Epithelial cell of proximal tubule (primary cell): ENCODE results near the gene TLR3. TPM values are rescaled to one million over a fixed set of nuclear protein-coding genes. Genes with fewer than 3 reads are reported as not detected.

Experiments
- DNase-seq: peaks from one replicate; pipeline ENCODE4 v3.0.0-alpha.2; 2011; ENCODE audit warnings: low read depth
- H3K4me3 ChIP-seq: 2 replicates; pipeline ENCODE4 v1.5.1; 2011; ENCODE audit warnings: low read depth, mild to moderate bottlenecking, low read length
- CTCF ChIP-seq: conservative IDR thresholded peaks from 2 replicates; pipeline ENCODE4 v1.5.1; 2012; ENCODE audit warnings: low read depth, mild to moderate bottlenecking, low read length
- total RNA-seq: library from RNA; depleted of rRNA; stranded (reverse); fragments of >200 nt; gene quantifications from 2 replicates; pipeline ENCODE4 v1.2.3, GENCODE V29; 2015

TLR3 gene
- total RNA-seq, 1 donor from 2014 or later, result 4.7 TPM

DNA sequence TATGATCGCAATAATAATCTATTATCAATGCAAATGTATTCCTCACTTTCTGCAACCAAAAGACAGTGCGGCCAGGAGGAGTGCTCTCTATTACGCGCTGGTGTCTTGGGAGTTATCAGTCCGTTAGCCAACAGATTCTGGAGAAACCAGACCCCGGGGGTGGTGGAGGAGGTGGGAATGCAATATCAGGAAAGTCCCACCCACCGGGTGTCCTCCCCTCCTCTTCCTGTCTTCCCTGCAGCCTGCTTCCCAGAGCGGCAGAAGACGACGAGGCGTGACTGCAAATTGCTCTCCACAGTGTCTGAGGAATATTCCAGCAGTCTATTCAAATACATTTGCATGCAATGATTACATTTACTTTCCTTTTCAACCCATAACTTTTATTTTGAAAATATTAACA, 17.9 kb upstream of the TLR3 start:
- no peak for DNase-seq
- no peak for TF ChIP-seq CTCF

DNA sequence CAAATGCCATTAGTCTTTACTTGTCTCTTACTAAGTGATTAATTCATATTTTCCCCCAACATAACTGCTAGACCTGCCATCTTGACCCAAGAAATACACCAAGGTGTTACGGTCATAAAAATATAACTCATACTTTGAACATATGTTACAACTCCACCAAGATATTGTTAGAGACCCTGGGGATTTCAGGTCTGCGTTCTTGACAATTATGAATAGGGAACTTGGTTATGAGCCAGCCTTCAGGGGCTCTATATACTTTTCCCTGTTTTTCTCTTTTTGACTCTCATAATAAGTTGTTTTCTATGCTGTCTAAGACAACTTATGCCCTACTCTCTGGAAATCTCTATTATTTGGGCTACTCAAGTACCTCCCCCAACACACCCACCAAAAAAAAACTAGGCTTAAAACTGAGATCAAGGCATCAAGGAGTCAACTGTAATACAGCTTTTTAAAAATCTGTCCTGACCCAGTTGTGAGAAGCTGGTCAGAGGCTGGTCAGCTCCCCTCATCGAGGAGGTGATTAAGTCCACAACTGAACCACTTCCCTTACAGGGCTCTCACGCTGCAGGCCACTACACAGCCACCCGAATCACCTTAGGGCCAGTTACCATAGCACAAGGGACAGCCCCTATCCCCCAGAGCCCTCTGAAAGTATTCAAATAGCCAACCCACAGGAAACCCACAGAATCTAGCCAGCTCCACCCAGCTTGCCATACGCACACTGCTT, 10.5 kb upstream of the TLR3 start:
- no peak for TF ChIP-seq CTCF
- H3K4me3 ChIP-seq, result no peak overlapping the region
- DNase-seq, result no peak

More for the DNA sequence above, 17.9 kb upstream of the TLR3 start:
- no peak overlapping the region for H3K4me3 ChIP-seq

- no peak for TF ChIP-seq CTCF
- DNase-seq, result no peak
- no peak overlapping the region for H3K4me3 ChIP-seq
These were observed 10.0 kb upstream of the TLR3 start for GRCh38 chr4:186058980-186059316.

GRCh38 chr4:186061921-186062320, 7.0 kb upstream of the TLR3 start:
- TF ChIP-seq CTCF, result no peak
- no peak overlapping the region for H3K4me3 ChIP-seq
- DNase-seq, result no peak

- peak; percentile 85 for TF ChIP-seq CTCF
These were observed 1.1 kb upstream of the TLR3 start for GRCh38 chr4:186067757-186068385.

DNA sequence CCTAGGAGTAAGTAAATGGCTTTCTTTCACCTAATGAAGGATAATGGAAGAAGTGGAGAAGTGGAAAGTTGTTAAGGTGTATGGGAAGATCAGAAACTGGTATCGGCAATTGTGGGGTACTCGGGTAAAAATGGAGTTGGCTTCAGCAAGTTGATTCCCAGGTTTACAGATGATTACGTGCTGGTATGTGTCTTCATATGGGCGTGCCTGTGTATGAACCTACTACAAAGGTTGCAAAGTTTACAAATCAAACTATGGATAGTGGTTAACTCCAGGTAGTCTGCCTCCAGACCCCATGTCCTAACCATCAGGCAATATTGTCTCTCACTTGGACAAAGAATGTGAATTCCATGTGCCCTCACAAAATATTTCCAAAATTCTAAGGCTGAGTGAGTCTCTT, 773 bp downstream of the TLR3 start:
- DNase-seq, result no peak
- no peak for TF ChIP-seq CTCF
- peak overlapping the region; percentile 56 for H3K4me3 ChIP-seq

More at GRCh38 chr4:186067757-186068385, 1.1 kb upstream of the TLR3 start:
- peak; percentile 37 for DNase-seq
- H3K4me3 ChIP-seq, result peak overlapping the region; percentile 56

- no peak for TF ChIP-seq CTCF
- DNase-seq, result no peak
- no peak overlapping the region for H3K4me3 ChIP-seq
These were observed 3.6 kb downstream of the TLR3 start for GRCh38 chr4:186072516-186072915.
